CD14-positive monocyte (primary cell): Measurements from ENCODE around the gene FBXW7. TPM values are rescaled to one million over a fixed set of nuclear protein-coding genes. Genes with fewer than 3 reads are reported as not detected.

ENCODE experiments used
- DNase-seq, 3 donors: peaks; one replicate each; pipeline ENCODE4 v3.0.0-alpha.2; 2011 to 2022
- H2AFZ ChIP-seq: 2 replicates; pipeline ENCODE4 v1.6.0; 2012; ENCODE audit warnings: mild to moderate bottlenecking, low read depth, low read length, inconsistent platforms; ENCODE audit not compliant: insufficient read depth, poor library complexity, severe bottlenecking
- H3K27ac ChIP-seq, 2 donors: 1 replicate in 1 of 2; 2 replicates in 1 of 2; pipeline ENCODE4 v1.5.1; 2012 to 2013; ENCODE audit warnings: low read length in 2 of 2, control low read depth in 1 of 2, inconsistent platforms in 1 of 2, low read depth in 1 of 2, mild to moderate bottlenecking in 1 of 2
- H3K27me3 ChIP-seq, 2 donors: one replicate each; pipeline versions ENCODE4 v1.6.0 to v1.6.1; 2011 to 2013; ENCODE audit warnings: low read length in 2 of 2; ENCODE audit not compliant: control insufficient read depth in 2 of 2, insufficient read depth in 2 of 2
- H3K36me3 ChIP-seq, 2 donors: replicated peaks in 1 of 2; 1 replicate in 1 of 2; 2 replicates in 1 of 2; pipeline versions ENCODE4 v1.5.1 to v1.6.1; 2012 to 2013; ENCODE audit warnings: low read length in 2 of 2, control low read depth in 1 of 2, inconsistent platforms in 1 of 2, mild to moderate bottlenecking in 1 of 2; ENCODE audit not compliant: insufficient read depth in 2 of 2, control insufficient read depth in 1 of 2
- H3K4me1 ChIP-seq, 2 donors: 1 replicate in 1 of 2; 2 replicates in 1 of 2; pipeline versions ENCODE4 v1.5.1 to v1.6.1; 2012 to 2013; ENCODE audit warnings: low read length in 2 of 2, control low read depth in 1 of 2, inconsistent platforms in 1 of 2, mild to moderate bottlenecking in 1 of 2, moderate library complexity in 1 of 2; ENCODE audit not compliant: insufficient read depth in 2 of 2, control insufficient read depth in 1 of 2
- H3K4me2 ChIP-seq: replicated peaks from 2 replicates; pipeline ENCODE3; 2012; ENCODE audit warnings: low read length, moderate library complexity, mild to moderate bottlenecking; ENCODE audit not compliant: poor library complexity, severe bottlenecking; ENCODE audit errors: extremely low read depth
- H3K4me3 ChIP-seq, 3 experiments: fragments of 200-600 bp in 1 of 3; sonication (generic) in 1 of 3; replicated peaks in 1 of 3; 1 replicate in 2 of 3; 2 replicates in 1 of 3; pipeline ENCODE4 v1.5.1; 2011 to 2013; ENCODE audit warnings: low read length in 3 of 3, mild to moderate bottlenecking in 3 of 3, control low read depth in 2 of 3, low read depth in 2 of 3, inconsistent platforms in 1 of 3, moderate library complexity in 1 of 3
- H3K79me2 ChIP-seq: 2 replicates; pipeline ENCODE4 v1.6.0; 2012; ENCODE audit warnings: mild to moderate bottlenecking, control low read depth, inconsistent platforms, low read length, moderate library complexity; ENCODE audit not compliant: insufficient read depth
- H3K9ac ChIP-seq: 2 replicates; pipeline ENCODE4 v1.6.0; 2017; ENCODE audit warnings: low read length, mild to moderate bottlenecking; ENCODE audit not compliant: insufficient read depth, poor library complexity, severe bottlenecking
- H3K9me3 ChIP-seq, 2 donors: replicated peaks in 1 of 2; 1 replicate in 1 of 2; 2 replicates in 1 of 2; pipeline versions ENCODE4 v1.5.1 to v1.6.1; 2012 to 2013; ENCODE audit warnings: low read length in 2 of 2, control low read depth in 1 of 2; ENCODE audit not compliant: control insufficient read depth in 1 of 2, insufficient read depth in 1 of 2
- H4K20me1 ChIP-seq: 2 replicates; pipeline ENCODE4 v1.6.0; 2012; ENCODE audit warnings: mild to moderate bottlenecking, low read length, control low read depth, moderate library complexity; ENCODE audit not compliant: insufficient read depth
- H3K27ac Mint-ChIP-seq, 7 donors: one replicate each; pipeline ENCODE4 v1.8.0; 2020; ENCODE audit warnings: mild to moderate bottlenecking in 7 of 7, mixed read lengths in 7 of 7, moderate library complexity in 6 of 7, inconsistent platforms in 2 of 7
- H3K27me3 Mint-ChIP-seq, 3 donors: one replicate each; pipeline ENCODE4 v1.8.0; 2021 to 2022; ENCODE audit warnings: low read depth in 3 of 3, mild to moderate bottlenecking in 3 of 3, mixed read lengths in 3 of 3, moderate library complexity in 3 of 3, inconsistent platforms in 1 of 3
- H3K36me3 Mint-ChIP-seq, 2 donors: one replicate each; pipeline ENCODE4 v1.8.0; 2020; ENCODE audit warnings: mixed read lengths in 2 of 2, inconsistent platforms in 1 of 2, mild to moderate bottlenecking in 1 of 2
- H3K4me1 Mint-ChIP-seq: one replicate; pipeline ENCODE4 v1.8.0; 2020; ENCODE audit warnings: mild to moderate bottlenecking, mixed read lengths
- H3K4me3 Mint-ChIP-seq, 2 donors: one replicate each; pipeline ENCODE4 v1.8.0; 2020; ENCODE audit warnings: mild to moderate bottlenecking in 2 of 2, mixed read lengths in 2 of 2, moderate library complexity in 1 of 2
- H3K9me3 Mint-ChIP-seq, 7 donors: one replicate each; pipeline ENCODE4 v1.8.0; 2020 to 2022; ENCODE audit warnings: mixed read lengths in 7 of 7, mild to moderate bottlenecking in 6 of 7, moderate library complexity in 6 of 7, inconsistent platforms in 2 of 7
- WGBS: methylation state at CpG from one replicate; pipeline ENCODE4 v1.1.5; 2013; ENCODE audit warnings: missing lambda C conversion rate; ENCODE audit not compliant: insufficient coverage; 5-methylcytosine and 5-hydroxymethylcytosine counted together
- intact Hi-C, 2 donors: fragments of 100-400 bp; cut with micrococcal nuclease; formaldehyde crosslinking; loops; one replicate each; pipeline versions ENCODE4 v1.15.0 to v1.15.1; 2023
- polyA plus RNA-seq, 3 donors: library from polyadenylated mRNA; depleted of rRNA in 1 of 3; unstranded in 2 of 3; stranded (reverse) in 1 of 3; fragments of 300-500 nt in 2 of 3; fragments of >200 nt in 1 of 3; fragmentation: Illumina TruSeq in 2 of 3; gene quantifications; 1 replicate in 2 of 3; 2 replicates in 1 of 3; pipeline ENCODE4 v1.2.3, GENCODE V29; 2012 to 2021
- TF ChIP-seq, protein P1 (sequence below): fragments of 200-600 bp; IDR thresholded peaks from one replicate; pipeline ENCODE4 v1.8.0; 2022; ENCODE audit warnings: antibody characterized with exemption, mild to moderate bottlenecking

The FBXW7 gene
- polyA plus RNA-seq, 3 donors, result 25.1 to 44.9 (median 35.6) TPM

DNA sequence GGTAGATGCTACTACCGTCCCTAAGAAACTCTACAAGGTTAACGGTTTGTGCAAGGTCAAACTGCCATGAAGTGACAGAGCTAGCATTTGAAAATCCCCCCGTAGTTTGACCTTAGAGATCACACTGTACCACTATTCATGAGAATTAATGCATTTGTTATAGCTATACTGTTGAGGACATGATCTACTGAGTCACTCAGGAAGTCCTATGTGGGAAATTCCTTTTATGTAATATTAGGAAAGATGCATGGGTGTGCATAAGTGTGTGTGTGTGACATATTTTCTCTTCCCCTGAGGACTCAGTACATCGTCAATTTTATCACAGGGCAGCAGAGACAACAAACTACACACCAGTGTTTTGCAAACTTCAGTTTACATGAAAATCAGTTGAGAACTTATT is 141.1 kb downstream of the FBXW7 start:
- Histone ChIP-seq H3K9ac (no peak overlapping the region), H3K79me2 (peaks cover 38% of the 10 kb centered on the region), H3K27me3 (no peaks in the 10 kb centered on the region), H3K36me3 (peaks cover 0 to 6% of the 10 kb centered on the region in 2 donors), H4K20me1 (peaks cover 86% of the 10 kb centered on the region), H3K4me3 (no peak overlapping the region), H3K4me2 (no peak overlapping the region), H3K4me1 (peaks cover 16 to 23% of the 10 kb centered on the region in 2 donors), H2AFZ (no peak overlapping the region), H3K27ac (peak overlapping the region in 1 of 2 donors; percentile 25), H3K9me3 (no peaks in the 10 kb centered on the region)
- intact Hi-C loops, result no loop called here
- no peaks in the 10 kb centered on the region for H3K27me3 Mint-ChIP-seq
- no peaks in the 10 kb centered on the region for H3K9me3 Mint-ChIP-seq
- no CpG with 5 or more reads among the region's 4 CpGs for WGBS
- H3K4me3 Mint-ChIP-seq, result no peak overlapping the region
- H3K27ac Mint-ChIP-seq, result peak overlapping the region in 1 of 7 donors; percentile 18
- peak; percentile 10 to 80 (median 19) for DNase-seq
- TF ChIP-seq, protein P1, sequence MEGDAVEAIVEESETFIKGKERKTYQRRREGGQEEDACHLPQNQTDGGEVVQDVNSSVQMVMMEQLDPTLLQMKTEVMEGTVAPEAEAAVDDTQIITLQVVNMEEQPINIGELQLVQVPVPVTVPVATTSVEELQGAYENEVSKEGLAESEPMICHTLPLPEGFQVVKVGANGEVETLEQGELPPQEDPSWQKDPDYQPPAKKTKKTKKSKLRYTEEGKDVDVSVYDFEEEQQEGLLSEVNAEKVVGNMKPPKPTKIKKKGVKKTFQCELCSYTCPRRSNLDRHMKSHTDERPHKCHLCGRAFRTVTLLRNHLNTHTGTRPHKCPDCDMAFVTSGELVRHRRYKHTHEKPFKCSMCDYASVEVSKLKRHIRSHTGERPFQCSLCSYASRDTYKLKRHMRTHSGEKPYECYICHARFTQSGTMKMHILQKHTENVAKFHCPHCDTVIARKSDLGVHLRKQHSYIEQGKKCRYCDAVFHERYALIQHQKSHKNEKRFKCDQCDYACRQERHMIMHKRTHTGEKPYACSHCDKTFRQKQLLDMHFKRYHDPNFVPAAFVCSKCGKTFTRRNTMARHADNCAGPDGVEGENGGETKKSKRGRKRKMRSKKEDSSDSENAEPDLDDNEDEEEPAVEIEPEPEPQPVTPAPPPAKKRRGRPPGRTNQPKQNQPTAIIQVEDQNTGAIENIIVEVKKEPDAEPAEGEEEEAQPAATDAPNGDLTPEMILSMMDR, result no peak
- H3K36me3 Mint-ChIP-seq, result peaks cover 12 to 21% of the 10 kb centered on the region in 2 donors
- peaks cover 28% of the 10 kb centered on the region for H3K4me1 Mint-ChIP-seq

DNA sequence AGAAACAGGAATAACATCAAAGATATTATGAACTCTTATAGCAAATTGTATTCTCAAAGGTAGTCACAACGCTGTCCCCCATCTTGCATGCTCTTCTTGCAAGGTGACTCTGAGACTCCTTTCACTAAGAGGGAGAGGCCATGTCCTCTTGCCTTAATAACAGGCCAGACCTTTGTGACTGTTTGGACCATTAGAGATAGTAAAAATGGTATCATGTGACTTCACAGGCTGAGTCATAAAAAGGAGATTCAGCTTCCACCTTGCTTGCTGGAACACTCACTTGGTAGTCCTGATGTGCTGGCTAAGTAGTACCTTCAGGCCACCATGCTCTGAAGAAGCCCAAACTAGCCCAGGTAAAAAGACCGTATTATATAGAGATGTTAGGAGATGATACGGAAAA is 143.8 kb downstream of the FBXW7 start:
- Mint-ChIP-seq H3K36me3 (peaks cover 14 to 20% of the 10 kb centered on the region in 2 donors), H3K4me3 (no peak overlapping the region), H3K9me3 (no peaks in the 10 kb centered on the region), H3K4me1 (peaks cover 17% of the 10 kb centered on the region), H3K27ac (peak overlapping the region in 2 of 7 donors; percentile 25 to 35), H3K27me3 (no peaks in the 10 kb centered on the region)
- Histone ChIP-seq H2AFZ (no peak overlapping the region), H3K9ac (no peak overlapping the region), H3K27me3 (no peaks in the 10 kb centered on the region), H3K9me3 (no peaks in the 10 kb centered on the region), H3K36me3 (peaks cover 0 to 6% of the 10 kb centered on the region in 2 donors), H4K20me1 (peaks cover 94% of the 10 kb centered on the region), H3K4me2 (no peak overlapping the region), H3K4me1 (peaks cover 8 to 13% of the 10 kb centered on the region in 2 donors), H3K79me2 (peaks cover 35% of the 10 kb centered on the region), H3K4me3 (no peak overlapping the region), H3K27ac (no peak overlapping the region)
- intact Hi-C loops, result no loop called here
- peak in 1 of 3 donors; percentile 23 for DNase-seq
- no CpG with 5 or more reads among the region's 3 CpGs for WGBS
- TF ChIP-seq, protein P1, result no peak
